OCI-LY1 (cell line): ENCODE measurements around the gene PCSK5.

ENCODE experiments used
- H2AFZ ChIP-seq: fragments of 200-600 bp; sonication (generic), shearing (Covaris generic); 2 replicates; pipeline ENCODE4 v1.6.0; 2014; ENCODE audit warnings: antibody characterized with exemption, mild to moderate bottlenecking, low read length
- H3F3A ChIP-seq: fragments of 200-600 bp; sonication (generic), shearing (Covaris generic); 2 replicates; pipeline ENCODE4 v1.6.0; 2014; ENCODE audit warnings: mild to moderate bottlenecking, antibody characterized with exemption, low read length, moderate library complexity; ENCODE audit not compliant: insufficient read depth
- H3K27ac ChIP-seq: fragments of 200-600 bp; sonication (generic); 2 replicates; pipeline ENCODE4 v1.5.1; 2014; ENCODE audit warnings: low read length, mixed run types, mild to moderate bottlenecking, low read depth; ENCODE audit not compliant: poor library complexity, severe bottlenecking
- H3K27me3 ChIP-seq: fragments of 200-600 bp; sonication (generic); 2 replicates; pipeline ENCODE4 v1.6.0; 2014; ENCODE audit warnings: antibody characterized with exemption, mild to moderate bottlenecking, low read length, moderate library complexity; ENCODE audit not compliant: insufficient read depth
- H3K36me3 ChIP-seq: fragments of 200-600 bp; sonication (generic); 2 replicates; pipeline ENCODE4 v1.6.1; 2014; ENCODE audit warnings: mild to moderate bottlenecking, antibody characterized with exemption, low read length, moderate library complexity, mixed read lengths; ENCODE audit not compliant: insufficient read depth
- H3K4me1 ChIP-seq: fragments of 200-600 bp; sonication (generic); 2 replicates; pipeline ENCODE4 v1.5.1; 2014; ENCODE audit warnings: mild to moderate bottlenecking, low read length, moderate library complexity; ENCODE audit not compliant: insufficient read depth, severe bottlenecking
- H3K4me2 ChIP-seq: fragments of 200-600 bp; sonication (generic), shearing (Covaris generic); 2 replicates; pipeline ENCODE4 v1.6.1; 2014; ENCODE audit warnings: low read length
- H3K4me3 ChIP-seq: fragments of 200-600 bp; sonication (generic); 2 replicates; pipeline ENCODE4 v1.5.1; 2014; ENCODE audit warnings: low read length, low read depth, mild to moderate bottlenecking, mixed read lengths; ENCODE audit not compliant: poor library complexity, severe bottlenecking
- H3K79me2 ChIP-seq: fragments of 200-600 bp; shearing (Covaris generic); 2 replicates; pipeline ENCODE4 v1.6.1; 2016; ENCODE audit warnings: mixed run types, low read length, mixed read lengths; ENCODE audit not compliant: insufficient read depth
- H3K9ac ChIP-seq: fragments of 200-600 bp; sonication (generic), shearing (Covaris generic); 2 replicates; pipeline ENCODE4 v1.6.1; 2014; ENCODE audit warnings: mild to moderate bottlenecking, low read length, mixed read lengths
- H3K9me2 ChIP-seq: fragments of 200-600 bp; sonication (generic), shearing (Covaris generic); 2 replicates; pipeline ENCODE4 v1.6.1; 2014; ENCODE audit warnings: low read depth, mild to moderate bottlenecking, low read length, mixed read lengths
- H3K9me3 ChIP-seq: fragments of 200-600 bp; shearing (Covaris generic); 2 replicates; pipeline ENCODE4 v1.6.1; 2014; ENCODE audit warnings: low read length, mixed read lengths
- H4K20me1 ChIP-seq: fragments of 200-600 bp; sonication (generic), shearing (Covaris generic); 2 replicates; pipeline ENCODE4 v1.6.0; 2016; ENCODE audit warnings: mild to moderate bottlenecking, low read length; ENCODE audit not compliant: insufficient read depth
- CTCF ChIP-seq: fragments of 200-600 bp; sonication (generic), shearing (Covaris generic); IDR thresholded peaks from 2 replicates; pipeline ENCODE4 v1.5.1; 2017; ENCODE audit warnings: mild to moderate bottlenecking, antibody characterized with exemption, low read length, moderate library complexity, mixed read lengths
- EZH2 ChIP-seq: fragments of 200-600 bp; sonication (generic), shearing (Covaris generic); IDR thresholded peaks from 2 replicates; pipeline ENCODE4 v1.8.0; 2017; ENCODE audit warnings: borderline replicate concordance, mixed run types, mild to moderate bottlenecking, antibody characterized with exemption, low read length, moderate library complexity, mixed read lengths

Gene PCSK5

GRCh38 chr9:76404401-76404800 lies 513.9 kb downstream of the PCSK5 start:
- no peak overlapping the region for H3K27ac ChIP-seq
- no peaks in the 10 kb centered on the region for H3F3A ChIP-seq
- peaks cover 26% of the 10 kb centered on the region for H3K4me1 ChIP-seq
- H3K4me3 ChIP-seq: no peak overlapping the region
- H2AFZ ChIP-seq: no peak overlapping the region
- no peaks in the 10 kb centered on the region for H3K79me2 ChIP-seq
- H3K36me3 ChIP-seq: no peaks in the 10 kb centered on the region
- TF ChIP-seq EZH2 (no peak), CTCF (no peak)
- no peak overlapping the region for H3K9ac ChIP-seq
- no peak overlapping the region for H3K4me2 ChIP-seq
- H3K9me2 ChIP-seq: no peaks in the 10 kb centered on the region
- H4K20me1 ChIP-seq: no peaks in the 10 kb centered on the region
- no peaks in the 10 kb centered on the region for H3K27me3 ChIP-seq
- H3K9me3 ChIP-seq: no peaks in the 10 kb centered on the region

GRCh38 chr9:76405340-76405739 lies 514.9 kb downstream of the PCSK5 start:
- no peak overlapping the region for H3K4me2 ChIP-seq
- H3K27me3 ChIP-seq: no peaks in the 10 kb centered on the region
- no peaks in the 10 kb centered on the region for H3K36me3 ChIP-seq
- no peaks in the 10 kb centered on the region for H3F3A ChIP-seq
- TF ChIP-seq CTCF: no peak
- TF ChIP-seq EZH2: no peak
- H3K79me2 ChIP-seq: no peaks in the 10 kb centered on the region
- no peak overlapping the region for H2AFZ ChIP-seq
- no peaks in the 10 kb centered on the region for H3K9me3 ChIP-seq
- H3K9ac ChIP-seq: no peak overlapping the region
- H3K9me2 ChIP-seq: no peaks in the 10 kb centered on the region
- H3K4me3 ChIP-seq: no peak overlapping the region
- H4K20me1 ChIP-seq: no peaks in the 10 kb centered on the region
- peaks cover 26% of the 10 kb centered on the region for H3K4me1 ChIP-seq
- H3K27ac ChIP-seq: no peak overlapping the region

- Histone ChIP-seq H3K27ac (no peak overlapping the region), H3K36me3 (no peaks in the 10 kb centered on the region), H3K9me2 (no peaks in the 10 kb centered on the region), H3K9ac (no peak overlapping the region), H2AFZ (no peak overlapping the region), H3K4me2 (no peak overlapping the region), H3K4me1 (peaks cover 26% of the 10 kb centered on the region), H4K20me1 (no peaks in the 10 kb centered on the region), H3F3A (no peaks in the 10 kb centered on the region), H3K27me3 (no peaks in the 10 kb centered on the region), H3K4me3 (no peak overlapping the region), H3K9me3 (no peaks in the 10 kb centered on the region), H3K79me2 (no peaks in the 10 kb centered on the region)
- TF ChIP-seq CTCF (no peak), EZH2 (no peak)
Measured at GRCh38 chr9:76405868-76406267, 515.4 kb downstream of the PCSK5 start.
